ENCODE results near the gene REG3G.

Gene REG3G

DNA sequence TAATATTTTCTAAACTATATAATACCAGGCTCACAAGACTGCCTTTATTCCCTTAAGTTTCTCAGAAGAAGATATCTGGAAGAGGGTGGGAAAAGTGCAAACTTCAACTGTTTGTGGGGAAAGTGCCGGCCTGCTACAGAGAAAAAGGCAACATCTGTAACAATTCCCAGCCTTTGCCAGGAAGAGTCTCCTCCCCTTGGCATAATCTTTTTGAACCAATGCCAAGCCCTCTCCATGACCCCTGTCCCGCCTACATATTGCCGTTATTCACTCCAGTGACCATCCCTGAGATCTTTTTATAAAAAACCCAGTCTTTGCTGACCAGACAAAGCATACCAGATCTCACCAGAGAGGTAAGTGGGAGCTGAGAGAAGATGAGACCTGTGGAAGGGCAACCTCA, at the start of gene REG3G:
TSS of gene REG3G (plus strand) at position 282 of the 400 bp plus-strand sequence. CDS start 392 bp downstream, outside the sequence.
- intact Hi-C loops (cut with DNase I): no loop called here
- DNase-seq: no peak

DNA sequence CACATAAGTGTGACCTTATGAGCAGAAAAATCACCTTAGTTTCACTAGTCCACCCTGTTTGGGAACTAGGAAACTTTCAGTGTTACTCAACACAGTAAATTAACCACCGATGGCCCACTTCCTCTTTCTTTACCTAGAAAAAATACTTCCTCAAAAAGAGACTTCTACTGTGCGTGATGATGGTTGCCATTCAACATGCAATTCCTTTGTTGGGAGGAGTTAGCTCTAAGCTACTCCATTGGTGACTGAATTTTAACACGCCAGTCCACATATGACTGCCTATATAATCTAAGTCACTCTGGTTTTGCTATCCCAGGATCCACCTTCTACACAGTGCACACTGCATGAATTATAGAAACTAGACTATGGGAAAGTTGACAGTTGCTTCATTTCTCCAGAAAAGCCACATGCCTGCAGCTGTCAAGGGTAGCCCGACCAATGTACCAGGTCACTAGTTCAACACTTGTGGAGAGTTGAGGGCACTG, 47.8 kb upstream of the REG3G start:
- no peak for DNase-seq
- intact Hi-C loops (cut with DNase I): no loop called here

DNA sequence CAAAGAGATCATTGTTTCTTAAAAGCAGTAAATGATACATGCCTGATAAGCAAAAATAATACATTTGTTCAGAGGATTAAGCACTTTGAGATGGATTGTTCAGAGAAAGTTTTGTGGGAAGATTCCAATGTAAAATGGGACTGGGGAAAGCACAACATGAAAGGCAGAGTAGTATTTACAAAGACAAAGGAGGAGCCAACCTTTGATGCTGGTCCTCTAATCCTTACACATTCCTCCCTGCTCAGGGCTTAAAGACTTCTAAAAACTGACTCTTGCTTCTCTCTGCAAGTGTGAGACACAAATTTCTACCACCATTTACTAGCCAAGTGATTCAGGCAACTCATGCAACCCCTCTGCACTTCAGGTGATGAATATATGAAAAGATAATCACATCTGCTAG, 47.2 kb upstream of the REG3G start:
- intact Hi-C loops (cut with DNase I): no loop called here
- DNase-seq: no peak

DNA sequence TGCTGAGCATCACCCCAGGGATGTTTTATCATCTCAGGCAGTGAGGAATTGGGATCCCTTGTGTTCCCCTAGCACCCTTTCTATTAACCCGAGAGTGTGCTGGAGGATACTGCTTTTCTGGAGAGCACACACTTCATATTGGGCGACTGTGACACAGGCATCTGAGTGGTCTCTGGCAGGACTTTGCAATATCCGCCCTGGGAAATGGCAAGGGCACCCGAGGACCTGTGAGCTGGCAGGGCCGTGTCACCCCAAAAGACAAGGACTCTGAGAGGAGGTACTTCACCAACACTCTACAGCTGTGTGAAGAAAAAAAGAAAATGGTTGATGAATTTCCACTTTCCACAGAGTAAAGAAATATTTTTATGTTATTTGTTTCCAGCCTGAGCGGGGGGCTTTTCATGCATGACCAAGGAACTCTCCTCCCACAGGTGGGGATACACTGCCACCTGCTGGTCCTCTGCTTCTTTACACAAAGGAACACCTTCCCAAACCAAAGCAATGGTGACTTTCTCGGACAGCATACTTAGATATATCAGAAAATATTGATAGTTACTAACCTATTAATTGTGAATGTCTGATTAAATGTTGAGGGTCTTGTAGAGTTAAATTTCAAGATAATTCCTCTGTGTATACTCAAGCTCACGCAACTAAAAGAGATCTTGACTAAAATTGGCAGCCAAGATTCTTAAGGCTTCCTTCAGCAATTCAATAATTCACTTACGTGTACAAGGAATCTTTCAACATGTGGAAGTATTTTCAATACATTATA, 45.9 kb upstream of the REG3G start:
- intact Hi-C loops (cut with DNase I): no loop called here
- DNase-seq: peak; percentile 27 to 93 (median 74)

DNA sequence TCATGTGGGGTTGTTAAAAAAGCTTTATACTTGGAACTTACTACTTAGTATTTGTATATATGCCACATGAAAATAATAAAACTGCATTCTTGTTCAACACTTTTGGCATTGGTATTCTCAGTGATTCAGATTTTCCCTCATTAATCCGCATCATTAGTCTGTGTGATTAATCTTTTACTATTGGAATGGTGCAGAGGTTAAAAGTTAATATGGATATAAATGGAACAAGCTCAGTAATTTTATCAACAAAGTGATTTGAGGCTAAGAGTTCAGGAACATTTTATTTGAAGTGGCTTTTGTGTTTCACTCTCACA, 45.4 kb upstream of the REG3G start:
- intact Hi-C loops (cut with DNase I): no loop called here
- DNase-seq: no peak

DNA sequence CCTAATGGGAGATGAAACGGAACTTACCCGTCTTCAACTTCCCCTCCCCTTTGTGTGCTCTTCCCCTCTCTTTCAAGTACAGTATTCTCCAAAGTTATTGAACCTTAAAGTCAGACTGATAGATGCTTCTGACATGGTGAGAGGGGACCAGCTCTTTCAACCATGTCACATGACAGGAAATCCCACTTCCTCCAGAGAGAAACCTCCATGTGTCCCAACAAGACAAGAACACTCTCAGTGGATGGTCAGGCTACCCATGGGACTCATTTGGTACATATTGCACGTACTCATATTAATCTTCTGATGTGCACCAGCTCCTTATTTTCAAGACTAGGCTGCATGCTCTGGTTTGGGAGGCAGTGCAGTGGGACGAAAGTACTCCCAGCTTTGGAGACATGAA, 44.6 kb upstream of the REG3G start:
- no peak for DNase-seq
- intact Hi-C loops (cut with DNase I): no loop called here

DNA sequence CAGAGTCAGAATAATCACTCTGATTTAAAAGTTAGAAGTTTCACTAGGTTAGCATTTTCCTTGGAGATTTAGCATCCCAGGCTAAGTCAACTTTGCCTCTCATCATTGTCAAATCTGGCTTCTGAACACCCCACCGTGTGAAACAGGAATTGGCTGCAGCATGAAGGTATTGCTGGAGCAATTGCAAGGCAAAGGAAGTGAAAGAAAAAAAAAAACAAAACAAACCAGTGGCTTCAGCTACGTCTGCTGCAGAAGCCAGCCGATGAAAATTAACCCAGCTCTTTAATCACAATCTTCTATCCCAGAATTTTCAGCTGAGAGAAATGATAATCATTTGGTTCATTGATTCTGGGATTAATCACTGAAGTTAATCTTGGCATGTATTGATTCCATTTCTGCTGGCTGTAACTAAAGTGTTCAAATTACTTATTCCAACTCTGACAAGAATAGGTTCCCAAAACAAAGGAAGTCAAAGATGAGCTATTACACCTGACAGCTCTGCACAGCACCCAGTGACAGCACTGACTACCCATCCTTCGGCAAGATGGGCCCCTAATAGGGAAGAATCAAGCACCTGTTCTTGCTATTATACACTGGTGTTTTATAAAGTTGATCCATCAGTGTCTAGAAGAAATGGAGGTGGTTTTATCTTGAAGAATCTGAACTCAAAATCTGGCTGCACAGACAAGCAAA, 42.7 kb upstream of the REG3G start:
- no peak for DNase-seq
- intact Hi-C loops (cut with DNase I): no loop called here

DNA sequence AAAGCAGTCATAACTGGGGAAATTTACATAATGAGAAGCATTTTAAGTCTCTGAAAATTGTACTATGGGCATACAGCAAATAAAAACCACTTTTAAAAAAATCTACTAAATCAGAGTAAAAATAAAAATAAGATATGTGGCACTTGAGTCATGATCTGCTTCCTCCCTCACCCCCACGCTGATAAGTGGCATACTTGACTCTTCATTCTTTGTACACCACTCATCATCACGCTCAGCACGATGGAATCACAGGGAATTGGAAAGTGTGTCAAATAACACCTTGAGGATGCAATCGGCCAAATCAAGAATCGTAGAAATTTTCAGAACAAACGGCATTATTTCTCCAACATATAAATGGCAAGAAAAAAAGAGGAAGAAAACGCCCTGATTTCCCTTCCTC, 41.1 kb upstream of the REG3G start:
- no peak for DNase-seq
- intact Hi-C loops (cut with DNase I): no loop called here

DNA sequence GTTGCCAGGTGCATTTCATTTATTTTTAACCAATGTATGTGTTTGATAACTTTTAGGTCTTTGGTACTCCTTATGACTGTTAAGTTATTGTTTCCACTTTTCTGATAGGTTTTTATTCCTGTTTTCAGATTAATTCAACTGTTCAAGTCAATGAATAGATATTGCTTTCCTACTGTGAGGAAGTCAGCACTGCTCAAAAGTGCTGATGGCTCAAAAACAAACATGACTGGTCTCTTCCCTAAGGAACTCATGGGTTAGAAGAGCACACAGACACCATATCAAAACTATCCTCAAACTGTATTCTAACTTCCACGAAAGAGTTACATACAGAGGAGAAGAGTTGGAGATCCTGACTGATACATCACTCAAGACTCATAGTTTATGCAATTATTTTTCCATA, 39.9 kb upstream of the REG3G start:
- DNase-seq: no peak
- intact Hi-C loops (cut with DNase I): no loop called here

DNA sequence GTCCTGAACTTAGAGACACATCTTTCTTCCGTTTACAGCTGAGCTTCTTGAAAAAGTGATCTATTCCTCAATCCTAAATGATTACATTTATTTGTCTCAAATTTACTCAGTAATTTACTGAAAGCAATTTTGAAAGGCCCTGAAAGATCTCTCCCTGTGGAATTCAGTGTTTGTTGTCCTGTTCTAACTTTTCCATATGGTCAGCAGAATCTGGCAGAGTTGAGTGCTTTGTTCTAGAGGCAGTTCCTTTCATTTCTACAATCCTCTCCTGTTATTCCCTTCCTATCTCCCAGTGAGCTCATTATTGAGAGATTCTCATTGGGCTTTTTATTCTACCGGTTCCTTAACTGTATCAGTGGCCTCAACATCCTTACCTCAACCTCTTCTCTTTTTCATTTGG, 36.5 kb upstream of the REG3G start:
- intact Hi-C loops (cut with DNase I): no loop called here
- DNase-seq: no peak

DNA sequence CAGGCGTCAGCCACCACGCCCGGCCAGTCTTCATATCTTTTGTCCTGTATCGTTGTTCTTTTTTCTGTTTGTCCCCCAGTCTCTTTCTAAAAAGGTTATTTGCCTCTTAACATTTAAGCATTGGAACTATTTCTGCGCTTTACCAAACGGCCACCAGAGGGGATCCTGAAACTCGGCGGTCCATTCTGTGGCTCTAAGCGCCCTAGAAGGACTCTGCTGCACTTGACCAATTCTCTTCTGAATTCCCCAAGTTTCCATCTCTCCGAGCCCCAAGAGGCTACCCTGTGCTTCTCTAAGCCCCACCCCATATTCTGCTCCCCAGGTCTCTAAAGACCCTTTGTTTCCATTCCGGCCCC, 33.1 kb upstream of the REG3G start:
- peak in 7 of 10 donors; percentile 25 to 87 (median 46) for DNase-seq
- intact Hi-C loops (cut with DNase I): no loop called here

DNA sequence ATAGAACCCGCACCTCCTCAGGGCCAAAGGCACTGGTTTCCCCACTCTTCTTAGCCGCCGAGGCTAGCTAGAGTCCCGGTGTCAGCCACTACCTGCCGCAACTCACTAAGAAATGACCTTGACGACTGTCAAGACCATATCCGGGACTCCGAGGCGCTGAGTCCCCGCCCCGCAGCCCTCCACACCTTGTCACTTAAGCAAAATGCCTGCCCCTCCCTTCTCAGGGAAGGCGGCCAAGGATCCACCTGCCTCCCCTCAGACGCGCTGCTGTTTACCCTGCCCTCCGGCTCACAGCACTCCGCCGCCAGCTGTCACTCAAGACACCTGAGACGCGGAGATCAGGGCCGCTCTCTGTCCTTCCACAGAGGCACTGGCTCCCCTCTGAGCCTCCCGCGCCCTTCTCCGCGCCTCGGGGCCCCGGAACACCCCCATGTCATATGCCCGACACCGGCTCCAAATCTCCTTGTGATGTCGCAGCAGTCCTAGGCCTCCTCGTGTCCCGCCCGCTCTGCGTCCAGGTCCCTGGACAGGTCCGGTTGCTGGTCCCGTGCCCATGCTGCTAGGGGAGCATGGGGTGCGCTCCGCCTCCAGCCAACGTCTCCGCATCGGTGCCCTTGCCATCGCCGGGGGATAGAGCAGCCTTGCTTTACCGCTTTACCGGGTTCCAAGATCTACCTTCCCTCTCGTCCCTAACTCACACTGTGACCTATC, 32.5 kb upstream of the REG3G start:
- intact Hi-C loops (cut with DNase I): no loop called here
- peak in 6 of 10 donors; percentile 18 to 86 (median 56) for DNase-seq

DNA sequence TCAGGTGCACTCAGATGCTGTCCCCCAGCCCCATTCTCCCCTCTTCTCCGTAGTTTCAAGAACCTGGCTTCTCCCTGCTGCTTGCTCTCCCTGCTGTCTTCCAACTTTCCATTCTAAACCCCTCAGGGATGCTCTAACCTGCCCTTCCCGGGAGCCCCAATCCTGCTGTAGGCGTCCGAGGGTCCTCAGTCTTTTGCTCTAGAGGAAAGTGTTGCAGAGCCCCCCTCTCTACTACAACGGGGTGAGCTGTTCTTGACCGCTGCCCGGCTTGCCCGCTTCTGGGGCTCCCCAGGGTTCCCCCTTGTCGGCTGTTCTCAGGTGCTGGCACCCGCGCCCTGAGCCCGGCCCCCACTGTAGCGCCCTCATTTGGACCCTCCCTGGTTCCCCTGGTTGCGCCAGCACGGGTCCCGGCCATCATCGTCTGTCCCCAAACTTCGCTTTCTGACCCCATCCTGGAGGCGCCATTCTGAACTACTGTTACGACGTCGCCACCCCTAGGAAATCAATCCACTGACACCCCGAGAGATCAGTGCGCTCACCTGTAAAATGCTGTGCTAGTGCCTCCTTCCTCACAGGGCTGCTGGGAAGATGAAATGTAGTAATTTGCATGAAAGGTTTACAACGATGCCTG, 31.9 kb upstream of the REG3G start:
- DNase-seq: peak in 3 of 10 donors; percentile 69 to 78 (median 73)
- intact Hi-C loops (cut with DNase I): no loop called here

DNA sequence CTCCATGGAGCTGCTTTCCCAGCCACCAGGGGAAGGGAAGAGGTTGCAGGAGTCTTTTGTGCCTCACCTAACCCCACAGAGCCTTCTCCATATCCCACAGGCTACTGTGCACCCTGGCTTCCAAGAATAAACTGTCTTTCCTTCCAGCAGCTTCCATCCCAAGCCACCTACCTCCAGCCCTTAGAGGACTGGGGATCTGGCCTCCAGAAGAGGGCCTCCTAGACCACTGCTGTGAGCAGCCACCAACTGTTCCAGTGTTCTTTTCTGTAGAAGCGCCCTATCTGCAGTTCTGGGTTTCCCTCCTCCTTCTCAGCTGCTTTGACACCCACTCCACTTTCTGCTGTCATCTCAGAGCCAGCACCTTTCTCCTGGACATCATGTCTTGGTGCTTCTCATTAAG, 30.7 kb upstream of the REG3G start:
- intact Hi-C loops (cut with DNase I): no loop called here
- DNase-seq: no peak

DNA sequence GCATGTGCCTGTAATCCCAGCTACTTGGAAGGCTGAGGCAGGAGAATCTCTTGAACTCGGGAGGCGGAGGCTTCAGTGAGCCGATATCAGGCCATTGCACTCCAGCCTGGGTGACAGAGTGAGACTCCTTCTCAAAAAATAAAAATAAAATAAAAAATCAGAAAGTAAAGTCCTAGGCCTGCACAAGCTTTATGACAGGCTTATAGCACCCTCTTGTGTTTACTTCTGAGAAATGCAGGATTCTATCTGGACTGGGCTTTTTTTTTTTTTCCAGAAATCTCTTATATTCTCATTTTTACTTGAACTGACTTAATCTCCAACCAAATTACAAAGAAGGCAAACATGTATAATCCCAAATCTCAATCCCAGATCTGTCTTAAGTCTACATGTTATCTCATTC, 26.1 kb upstream of the REG3G start:
- no peak for DNase-seq
- intact Hi-C loops (cut with DNase I): no loop called here

DNA sequence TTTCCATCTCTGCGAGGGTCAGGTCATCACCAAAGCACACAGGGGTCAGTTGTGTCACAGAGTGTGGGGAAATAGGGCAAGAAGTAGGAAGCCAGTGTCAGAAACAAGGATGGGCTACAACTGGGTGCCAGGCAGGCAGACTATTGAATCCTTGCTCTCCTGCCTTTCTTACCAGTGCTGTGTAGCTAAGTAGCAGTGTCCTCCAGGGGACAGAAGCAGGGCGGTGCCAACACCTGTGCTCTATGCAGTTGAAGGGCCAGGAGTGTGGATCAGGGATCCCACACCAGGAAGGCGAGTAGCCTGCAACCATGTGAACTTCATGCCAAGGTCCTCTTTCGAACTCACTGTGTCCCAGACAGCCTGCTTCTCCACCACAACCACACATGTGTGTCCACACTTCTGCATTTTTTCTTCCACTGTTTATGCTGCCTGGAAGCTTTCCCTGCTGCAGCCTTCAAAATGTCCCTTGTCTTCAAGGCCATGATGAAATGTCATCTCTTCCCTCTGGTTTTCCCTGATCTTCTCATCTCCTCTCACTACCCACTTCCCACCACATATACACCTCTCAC, 25.4 kb upstream of the REG3G start:
- intact Hi-C loops (cut with DNase I): no loop called here

DNA sequence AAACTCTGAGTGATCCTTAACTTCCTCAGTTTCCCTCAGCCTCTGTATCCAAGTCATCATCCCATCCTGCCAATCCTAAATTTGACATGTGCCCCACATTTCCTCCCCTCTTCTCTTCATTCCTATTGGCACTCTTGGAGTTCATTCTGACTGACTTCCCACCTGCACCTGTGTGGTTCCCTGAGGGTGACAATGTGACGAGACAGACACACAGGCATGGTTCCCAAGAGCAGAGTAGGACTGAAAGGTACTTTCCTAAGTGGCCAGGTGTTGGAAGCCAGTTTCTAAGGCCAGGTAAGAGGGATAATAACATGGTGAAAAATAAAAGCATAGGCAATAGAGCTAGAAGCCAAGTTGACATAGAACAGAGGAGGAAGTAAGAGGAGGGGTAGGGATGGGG, 24.2 kb upstream of the REG3G start:
- intact Hi-C loops (cut with DNase I): no loop called here
- DNase-seq: no peak

More for the DNA sequence above, 25.4 kb upstream of the REG3G start:
- no peak for DNase-seq

DNA sequence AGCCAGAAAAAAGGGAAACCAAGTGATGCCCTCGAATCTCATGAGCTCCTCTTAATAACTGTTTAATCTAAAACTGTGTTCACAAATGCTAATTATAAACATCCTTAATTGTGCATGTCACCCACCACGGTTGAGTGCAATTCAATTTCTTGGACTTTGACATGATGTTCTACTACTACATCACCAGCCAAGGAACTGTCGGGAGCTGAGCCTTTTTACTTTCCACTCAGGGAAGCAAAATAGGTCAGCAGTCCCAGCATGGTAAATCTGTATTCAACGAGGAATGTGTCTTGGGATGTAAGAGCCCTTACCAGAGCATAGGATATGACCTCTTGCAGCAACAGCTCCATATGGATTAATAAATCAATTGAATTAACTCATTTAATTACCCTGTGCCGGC, 20.8 kb upstream of the REG3G start:
- intact Hi-C loops (cut with DNase I): no loop called here
- DNase-seq: no peak

DNA sequence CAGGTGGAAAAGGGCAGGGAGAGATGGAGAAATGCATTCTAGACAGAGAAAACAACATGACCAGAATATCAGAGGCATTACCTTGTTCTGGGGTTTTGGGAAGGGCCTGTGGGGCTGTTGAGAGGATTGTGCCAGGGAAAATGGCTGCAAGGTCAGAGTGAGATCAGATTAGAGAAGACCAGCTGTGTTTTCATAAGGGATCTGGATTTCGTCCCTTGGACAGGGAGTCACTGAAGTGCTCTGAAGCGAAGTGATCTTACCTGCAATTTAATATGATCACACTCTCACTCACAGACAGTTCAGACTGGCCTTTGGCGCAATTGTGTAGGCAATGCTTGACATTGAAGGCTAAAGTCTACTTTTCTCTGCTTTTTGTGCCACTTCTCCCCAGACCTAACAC, 20.3 kb upstream of the REG3G start:
- intact Hi-C loops (cut with DNase I): no loop called here
- DNase-seq: no peak

DNA sequence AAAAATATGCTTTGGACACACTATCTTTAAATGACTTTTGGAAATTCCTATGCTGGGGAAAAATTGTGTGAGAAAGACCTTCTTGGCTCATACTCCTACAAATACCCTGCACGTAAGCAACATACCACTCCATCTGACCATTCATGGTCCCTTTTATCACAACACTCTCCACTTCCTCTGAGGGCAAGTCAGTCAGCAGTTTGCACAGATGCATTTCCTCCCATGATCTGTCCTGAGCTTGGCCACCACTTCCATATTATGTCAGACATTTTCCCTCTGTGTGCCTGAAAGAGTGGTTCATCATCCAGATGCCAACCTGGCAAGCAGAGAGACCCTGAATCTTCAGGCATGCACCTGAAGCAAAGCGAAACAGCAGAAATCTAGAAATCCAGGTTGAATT, 16.1 kb upstream of the REG3G start:
- DNase-seq: no peak
- intact Hi-C loops (cut with DNase I): no loop called here

DNA sequence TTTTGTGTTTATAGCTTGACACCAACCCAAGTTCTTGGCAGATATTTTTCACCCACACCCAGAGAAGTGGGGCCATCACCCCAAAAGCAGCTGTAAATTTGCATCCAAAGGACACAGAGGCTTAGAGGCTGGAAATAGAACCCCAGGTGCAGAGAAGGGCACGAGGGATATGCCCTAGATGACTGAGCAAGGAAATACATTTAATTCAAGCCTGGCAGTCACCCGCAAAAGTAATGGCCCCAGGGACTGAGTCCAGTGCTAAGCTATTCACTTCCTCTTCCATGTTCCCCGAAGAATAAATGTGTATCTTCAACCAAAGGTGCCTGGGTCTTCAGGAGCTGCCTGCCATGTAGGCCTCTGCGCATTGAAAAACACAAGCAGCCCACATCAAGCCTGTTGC, 14.0 kb upstream of the REG3G start:
- intact Hi-C loops (cut with DNase I): no loop called here
- no peak for DNase-seq

Data from posterior cingulate gyrus (tissue), 11 donors.